Chondrocyte (in vitro differentiated cells): ENCODE data around the gene ZFP64. TPM values are rescaled to one million over a fixed set of nuclear protein-coding genes. Genes with fewer than 3 reads are reported as not detected.

Experiments used
- DNase-seq: peaks from one replicate; pipeline ENCODE4 v3.0.0; 2021; ENCODE audit warnings: mixed read lengths, low spot score
- H3K27ac Mint-ChIP-seq: one replicate; pipeline ENCODE4 v1.8.0; 2021; ENCODE audit warnings: mild to moderate bottlenecking, moderate library complexity, mixed read lengths; ENCODE audit not compliant: unreplicated experiment
- H3K27me3 Mint-ChIP-seq: 2 replicates; pipeline ENCODE4 v1.8.0; 2021; ENCODE audit warnings: low read depth, mixed read lengths
- H3K36me3 Mint-ChIP-seq: 2 replicates; pipeline ENCODE4 v1.8.0; 2021; ENCODE audit warnings: low read depth, mixed read lengths
- H3K4me1 Mint-ChIP-seq: 2 replicates; pipeline ENCODE4 v1.8.0; 2021; ENCODE audit warnings: low read depth, mild to moderate bottlenecking, mixed read lengths
- H3K4me3 Mint-ChIP-seq: one replicate; pipeline ENCODE4 v1.8.0; 2021; ENCODE audit warnings: mild to moderate bottlenecking, moderate library complexity, mixed read lengths; ENCODE audit not compliant: unreplicated experiment
- H3K9me3 Mint-ChIP-seq: 2 replicates; pipeline ENCODE4 v1.8.0; 2021; ENCODE audit warnings: low read depth, mixed read lengths
- total RNA-seq: library from RNA; stranded (reverse); gene quantifications from 3 replicates; pipeline ENCODE4 v1.2.1, GENCODE V29; 2021
- TF ChIP-seq, protein P1 (sequence below): fragments of 200-600 bp; sonication (generic); IDR thresholded peaks from 2 replicates; pipeline ENCODE4 v1.5.0; 2021; ENCODE audit warnings: antibody characterized with exemption, mild to moderate bottlenecking, moderate library complexity

ZFP64 gene
- total RNA-seq, 1 donor from 2014 or later = 26.8 TPM

GRCh38 chr20:52118016-52118623 is 73.5 kb downstream of the ZFP64 start:
- Mint-ChIP-seq H3K4me3 (no peak overlapping the region), H3K9me3 (peaks cover 12% of the 10 kb centered on the region), H3K36me3 (peaks cover 5% of the 10 kb centered on the region), H3K27ac (no peak overlapping the region), H3K27me3 (no peaks in the 10 kb centered on the region), H3K4me1 (no peaks in the 10 kb centered on the region)
- TF ChIP-seq, protein P1, sequence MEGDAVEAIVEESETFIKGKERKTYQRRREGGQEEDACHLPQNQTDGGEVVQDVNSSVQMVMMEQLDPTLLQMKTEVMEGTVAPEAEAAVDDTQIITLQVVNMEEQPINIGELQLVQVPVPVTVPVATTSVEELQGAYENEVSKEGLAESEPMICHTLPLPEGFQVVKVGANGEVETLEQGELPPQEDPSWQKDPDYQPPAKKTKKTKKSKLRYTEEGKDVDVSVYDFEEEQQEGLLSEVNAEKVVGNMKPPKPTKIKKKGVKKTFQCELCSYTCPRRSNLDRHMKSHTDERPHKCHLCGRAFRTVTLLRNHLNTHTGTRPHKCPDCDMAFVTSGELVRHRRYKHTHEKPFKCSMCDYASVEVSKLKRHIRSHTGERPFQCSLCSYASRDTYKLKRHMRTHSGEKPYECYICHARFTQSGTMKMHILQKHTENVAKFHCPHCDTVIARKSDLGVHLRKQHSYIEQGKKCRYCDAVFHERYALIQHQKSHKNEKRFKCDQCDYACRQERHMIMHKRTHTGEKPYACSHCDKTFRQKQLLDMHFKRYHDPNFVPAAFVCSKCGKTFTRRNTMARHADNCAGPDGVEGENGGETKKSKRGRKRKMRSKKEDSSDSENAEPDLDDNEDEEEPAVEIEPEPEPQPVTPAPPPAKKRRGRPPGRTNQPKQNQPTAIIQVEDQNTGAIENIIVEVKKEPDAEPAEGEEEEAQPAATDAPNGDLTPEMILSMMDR = no peak
- no peak for DNase-seq

DNA sequence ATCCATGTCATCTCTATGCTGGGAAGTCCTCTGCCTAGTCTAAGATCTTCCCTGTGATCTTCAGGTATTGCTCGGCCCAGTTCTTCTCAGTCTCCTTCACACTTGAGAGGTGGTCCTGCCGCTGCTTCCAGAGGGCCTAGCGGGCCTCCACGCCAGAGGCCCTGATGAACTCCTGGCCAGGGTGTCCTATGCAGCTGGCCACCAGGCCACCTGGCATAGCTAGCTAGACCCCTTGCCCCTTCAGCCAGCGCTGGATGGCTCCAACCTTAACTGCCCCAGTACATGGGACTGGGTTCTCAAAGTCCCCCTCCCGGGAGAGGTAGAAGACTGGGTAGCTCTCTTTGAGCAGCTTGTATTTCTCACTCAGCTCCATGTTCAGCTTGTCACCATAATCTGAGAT is 81.1 kb downstream of the ZFP64 start:
- H3K27ac Mint-ChIP-seq = no peak overlapping the region
- H3K4me1 Mint-ChIP-seq = peaks cover 4% of the 10 kb centered on the region
- peaks cover 2% of the 10 kb centered on the region for H3K36me3 Mint-ChIP-seq
- DNase-seq = no peak
- no peak overlapping the region for H3K4me3 Mint-ChIP-seq
- TF ChIP-seq, protein P1 = no peak
- no peaks in the 10 kb centered on the region for H3K9me3 Mint-ChIP-seq
- H3K27me3 Mint-ChIP-seq = no peaks in the 10 kb centered on the region

DNA sequence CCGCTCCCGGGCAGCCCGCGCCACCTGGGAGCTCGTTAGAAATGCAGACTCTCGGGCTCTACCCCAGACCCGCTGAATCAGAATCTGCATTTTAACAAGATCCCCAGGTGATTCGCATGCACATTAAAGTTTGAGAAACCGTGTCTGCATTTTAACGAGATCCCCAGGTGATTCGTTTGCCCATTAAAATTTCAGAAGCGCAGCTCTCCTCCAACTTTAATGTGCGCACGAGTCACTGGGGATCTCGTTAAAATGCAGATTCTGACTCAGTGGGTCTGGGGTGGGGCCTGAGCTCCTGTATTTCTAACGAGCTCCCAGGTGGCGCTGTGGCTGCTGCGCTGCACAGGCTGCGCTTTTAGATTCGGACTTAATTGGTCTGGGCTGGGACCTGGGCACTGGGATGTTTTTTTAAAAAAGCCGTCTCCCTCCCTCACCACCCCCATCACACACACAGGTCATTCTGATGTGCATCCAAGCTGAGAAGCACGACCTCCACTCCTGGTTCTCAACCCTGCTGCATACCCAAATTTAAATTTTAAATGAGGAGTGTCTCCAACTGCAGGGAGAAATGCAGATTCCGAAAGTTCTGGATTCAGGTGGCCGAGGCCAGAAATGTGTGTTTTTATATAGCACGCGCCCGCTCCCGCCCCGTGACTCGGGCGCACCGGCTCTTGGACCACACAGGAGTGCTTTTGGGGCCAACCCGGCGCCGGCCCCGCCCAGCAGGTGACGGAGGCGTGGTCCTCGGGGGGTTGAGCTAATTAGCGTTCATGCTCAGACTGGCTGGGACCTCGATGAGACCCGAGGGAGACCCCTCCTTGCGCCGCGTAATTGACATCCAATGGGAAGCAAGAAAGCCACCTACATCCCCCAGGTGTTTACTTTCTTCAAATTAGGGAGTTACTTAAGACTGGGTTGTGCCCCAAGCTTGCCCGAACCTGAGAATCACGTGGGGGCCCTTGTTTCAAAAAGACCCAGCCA is 85.8 kb downstream of the ZFP64 start:
- Mint-ChIP-seq H3K9me3 (no peaks in the 10 kb centered on the region), H3K27me3 (no peaks in the 10 kb centered on the region), H3K4me1 (peaks cover 24% of the 10 kb centered on the region), H3K4me3 (peak overlapping the region; percentile 95), H3K36me3 (peaks cover under 1% of the 10 kb centered on the region), H3K27ac (no peak overlapping the region)
- TF ChIP-seq, protein P1 = peak; percentile 72
- DNase-seq = no peak

- peak overlapping the region; percentile 82 for H3K27ac Mint-ChIP-seq
- DNase-seq = no peak
- no peaks in the 10 kb centered on the region for H3K9me3 Mint-ChIP-seq
- peak overlapping the region; percentile 95 for H3K4me3 Mint-ChIP-seq
- peaks cover 24% of the 10 kb centered on the region for H3K4me1 Mint-ChIP-seq
- TF ChIP-seq, protein P1 = no peak
- H3K36me3 Mint-ChIP-seq = no peaks in the 10 kb centered on the region
- H3K27me3 Mint-ChIP-seq = no peaks in the 10 kb centered on the region
Measured at GRCh38 chr20:52104546-52105441, 86.8 kb downstream of the ZFP64 start.
